Ascending aorta (tissue), 2 donors: Measurements from ENCODE around the gene PIR. TPM values are rescaled to one million over a fixed set of nuclear protein-coding genes. Genes with fewer than 3 reads are reported as not detected.

Experiments
- DNase-seq, 2 donors: peaks; one replicate each; pipeline ENCODE4 v3.0.0-alpha.2; 2019; ENCODE audit warnings: low spot score in 2 of 2
- H3K27ac ChIP-seq, 2 donors: fragments of 200-600 bp; sonication (generic); one replicate each; pipeline ENCODE4 v1.5.1; 2016 to 2017; ENCODE audit warnings: mild to moderate bottlenecking in 1 of 2
- H3K27me3 ChIP-seq: fragments of 200-600 bp; sonication (generic); one replicate; pipeline ENCODE4 v1.5.1; 2017
- H3K36me3 ChIP-seq, 2 donors: fragments of 200-600 bp; sonication (generic); one replicate each; pipeline ENCODE4 v1.5.1; 2016
- H3K4me1 ChIP-seq, 2 donors: fragments of 200-600 bp; sonication (generic); one replicate each; pipeline ENCODE4 v1.5.1; 2016 to 2017; ENCODE audit warnings: mild to moderate bottlenecking in 1 of 2
- H3K4me3 ChIP-seq, 2 donors: fragments of 200-600 bp; sonication (generic); one replicate each; pipeline ENCODE4 v1.5.1; 2016 to 2017; ENCODE audit warnings: mild to moderate bottlenecking in 1 of 2
- H3K9me3 ChIP-seq, 2 donors: fragments of 200-600 bp; sonication (generic); one replicate each; pipeline ENCODE4 v1.5.1; 2016
- intact Hi-C: fragments of 100-400 bp; cut with DNase I; formaldehyde crosslinking; loops from one replicate; pipeline ENCODE4 v1.15.1; 2023
- total RNA-seq: library from RNA; depleted of rRNA; stranded (reverse); fragments of >200 nt; gene quantifications from one replicate; pipeline ENCODE4 v1.1.0, GENCODE V29; 2016
- TF ChIP-seq, protein P1 (sequence below), 3 experiments: fragments of 200-600 bp in 2 of 3; fragments of 450-650 bp in 1 of 3; sonication (generic) in 2 of 3; IDR thresholded peaks; one replicate each; pipeline ENCODE4 v1.5.1; 2016 to 2019; ENCODE audit warnings: antibody characterized with exemption in 3 of 3, mild to moderate bottlenecking in 1 of 3, moderate library complexity in 1 of 3

Gene PIR
- total RNA-seq, 1 donor from 2014 or later, result 14.6 TPM

DNA sequence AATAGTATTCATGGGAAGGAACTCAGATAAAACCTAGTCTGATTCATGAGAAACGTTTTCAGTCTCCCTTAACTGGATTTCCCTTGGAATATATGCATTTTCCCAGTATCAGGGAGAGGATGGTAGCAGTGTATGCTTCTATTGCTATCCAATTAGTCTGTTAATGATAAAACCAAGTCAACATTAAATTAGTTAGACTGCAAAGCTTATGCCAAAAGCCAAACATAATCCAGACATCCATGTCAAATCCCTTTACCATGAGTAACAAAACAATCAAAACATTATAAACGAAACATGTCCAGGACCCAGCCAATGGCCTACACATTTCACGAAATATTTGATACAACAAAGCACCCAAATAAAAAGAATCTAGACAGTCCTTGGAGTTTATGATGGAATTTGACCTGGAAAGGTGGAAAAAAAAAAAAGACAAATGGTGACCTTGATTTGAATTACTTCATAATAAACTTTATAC is 74.4 kb downstream of the PIR start:
- DNase-seq, result no peak
- intact Hi-C loops, result no loop called here
- TF ChIP-seq, protein P1, sequence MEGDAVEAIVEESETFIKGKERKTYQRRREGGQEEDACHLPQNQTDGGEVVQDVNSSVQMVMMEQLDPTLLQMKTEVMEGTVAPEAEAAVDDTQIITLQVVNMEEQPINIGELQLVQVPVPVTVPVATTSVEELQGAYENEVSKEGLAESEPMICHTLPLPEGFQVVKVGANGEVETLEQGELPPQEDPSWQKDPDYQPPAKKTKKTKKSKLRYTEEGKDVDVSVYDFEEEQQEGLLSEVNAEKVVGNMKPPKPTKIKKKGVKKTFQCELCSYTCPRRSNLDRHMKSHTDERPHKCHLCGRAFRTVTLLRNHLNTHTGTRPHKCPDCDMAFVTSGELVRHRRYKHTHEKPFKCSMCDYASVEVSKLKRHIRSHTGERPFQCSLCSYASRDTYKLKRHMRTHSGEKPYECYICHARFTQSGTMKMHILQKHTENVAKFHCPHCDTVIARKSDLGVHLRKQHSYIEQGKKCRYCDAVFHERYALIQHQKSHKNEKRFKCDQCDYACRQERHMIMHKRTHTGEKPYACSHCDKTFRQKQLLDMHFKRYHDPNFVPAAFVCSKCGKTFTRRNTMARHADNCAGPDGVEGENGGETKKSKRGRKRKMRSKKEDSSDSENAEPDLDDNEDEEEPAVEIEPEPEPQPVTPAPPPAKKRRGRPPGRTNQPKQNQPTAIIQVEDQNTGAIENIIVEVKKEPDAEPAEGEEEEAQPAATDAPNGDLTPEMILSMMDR (IDR thresholded peaks at IDR 0.05), result no peak
- Histone ChIP-seq H3K4me1 (no peaks in the 10 kb centered on the region), H3K9me3 (peaks cover 4% of the 10 kb centered on the region in 2 donors), H3K27ac (no peak overlapping the region), H3K27me3 (no peaks in the 10 kb centered on the region), H3K36me3 (no peaks in the 10 kb centered on the region), H3K4me3 (no peak overlapping the region)

DNA sequence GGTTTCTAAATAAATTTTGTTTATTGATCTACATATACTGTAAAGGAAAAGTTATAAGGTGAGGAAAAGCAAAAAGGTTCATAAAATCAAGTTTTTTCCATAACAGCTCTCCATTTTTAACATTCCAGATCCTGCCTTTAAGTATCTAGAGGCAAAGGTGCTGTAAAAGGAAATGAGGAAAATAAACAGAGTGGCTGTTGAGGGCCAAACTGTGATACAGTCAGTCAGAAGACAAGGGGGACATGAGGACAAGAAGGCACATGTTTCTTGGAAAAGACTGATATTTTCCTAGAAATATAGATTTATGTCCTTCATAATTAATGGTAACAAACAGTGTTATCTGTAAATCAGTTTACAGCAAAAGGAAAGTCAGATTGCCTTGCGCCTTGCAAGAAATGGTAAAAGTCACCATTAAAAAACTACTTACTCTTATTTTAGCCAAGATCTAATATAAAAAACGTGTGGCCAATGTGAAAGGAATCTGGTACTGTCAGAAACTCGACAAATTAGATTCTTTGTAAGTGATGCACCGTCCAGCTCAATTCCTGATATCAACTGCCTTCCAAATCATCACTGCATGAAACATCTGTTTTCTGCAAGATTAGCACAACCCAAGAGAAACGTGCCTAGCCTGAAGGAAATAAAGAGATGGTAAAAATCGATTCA is 75.0 kb downstream of the PIR start:
- TF ChIP-seq, protein P1 (IDR thresholded peaks at IDR 0.05), result no peak
- H3K9me3 ChIP-seq, result peaks cover 4% of the 10 kb centered on the region in 2 donors
- H3K27me3 ChIP-seq, result no peaks in the 10 kb centered on the region
- H3K4me3 ChIP-seq, result no peak overlapping the region
- no peak overlapping the region for H3K27ac ChIP-seq
- intact Hi-C loops, result no loop called here
- DNase-seq, result no peak
- no peaks in the 10 kb centered on the region for H3K4me1 ChIP-seq
- H3K36me3 ChIP-seq, result no peaks in the 10 kb centered on the region

DNA sequence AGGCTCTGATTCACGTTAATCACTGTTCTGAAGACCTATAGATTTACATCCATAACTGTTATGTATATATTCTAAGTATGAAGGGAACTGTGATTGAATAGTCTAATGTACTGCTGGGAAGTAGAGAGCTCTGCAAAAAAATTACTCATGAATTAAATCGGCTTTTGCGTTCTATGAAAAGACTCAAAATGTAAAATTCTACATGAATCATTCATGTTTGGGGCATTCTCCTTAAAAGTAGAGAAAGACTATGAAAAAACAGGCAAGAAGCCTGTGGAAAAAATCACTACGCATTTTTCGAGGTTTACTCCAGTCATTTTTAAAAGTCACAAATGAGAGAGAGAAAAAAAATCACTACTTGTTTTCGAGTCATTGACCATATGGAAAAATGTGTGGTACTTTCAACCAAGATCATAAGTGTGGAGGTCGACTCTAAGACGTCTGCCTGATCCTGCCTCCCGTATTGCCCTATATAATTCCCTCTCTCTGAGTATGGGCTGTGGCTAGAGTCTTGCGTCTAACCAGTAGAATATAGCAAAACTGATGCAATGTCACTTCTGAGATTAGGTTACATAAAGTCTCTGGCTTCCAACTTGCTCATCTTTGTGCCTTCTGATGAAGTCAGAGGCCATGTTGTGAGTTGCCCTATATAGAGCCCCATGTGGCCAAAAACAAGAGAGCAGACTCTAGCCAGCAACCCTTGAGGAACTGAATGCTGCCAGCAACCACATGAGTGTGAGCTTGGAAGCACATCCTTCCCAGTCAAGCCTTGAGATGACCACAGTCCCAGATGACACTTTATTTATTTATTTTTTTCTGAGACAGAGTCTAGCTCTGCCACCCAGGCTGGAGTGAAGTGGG is 76.8 kb downstream of the PIR start:
- no peaks in the 10 kb centered on the region for H3K4me1 ChIP-seq
- H3K27ac ChIP-seq, result no peak overlapping the region
- intact Hi-C loops, result no loop called here
- H3K27me3 ChIP-seq, result no peaks in the 10 kb centered on the region
- no peak overlapping the region for H3K4me3 ChIP-seq
- TF ChIP-seq, protein P1 (IDR thresholded peaks at IDR 0.05), result no peak
- no peak for DNase-seq
- no peaks in the 10 kb centered on the region for H3K36me3 ChIP-seq
- peaks cover 4% of the 10 kb centered on the region in 2 donors for H3K9me3 ChIP-seq

DNA sequence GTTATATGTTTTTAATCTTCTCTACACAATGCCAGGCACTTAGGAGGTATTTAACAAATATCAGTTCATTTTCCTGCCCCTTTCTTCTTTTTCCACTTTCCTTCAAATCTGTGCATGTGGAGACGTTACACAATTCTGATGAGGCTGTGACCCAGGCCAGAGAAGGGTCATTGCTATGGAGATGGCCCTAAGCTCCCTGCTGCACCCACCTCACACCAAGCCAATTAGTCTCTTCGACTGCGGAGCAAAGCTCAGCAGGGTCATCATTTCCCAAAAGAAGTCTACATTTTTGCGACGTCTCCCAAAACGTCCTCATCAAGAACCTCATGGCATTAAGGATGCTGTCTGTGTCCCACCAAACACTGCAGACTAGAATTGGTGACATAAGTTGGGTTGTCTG is 80.0 kb downstream of the PIR start:
- Histone ChIP-seq H3K27me3 (no peaks in the 10 kb centered on the region), H3K36me3 (no peaks in the 10 kb centered on the region), H3K4me1 (no peaks in the 10 kb centered on the region), H3K4me3 (no peak overlapping the region), H3K9me3 (peaks cover 4% of the 10 kb centered on the region in 2 donors), H3K27ac (no peak overlapping the region)
- intact Hi-C loops, result no loop called here
- DNase-seq, result no peak
- TF ChIP-seq, protein P1 (IDR thresholded peaks at IDR 0.05), result no peak

DNA sequence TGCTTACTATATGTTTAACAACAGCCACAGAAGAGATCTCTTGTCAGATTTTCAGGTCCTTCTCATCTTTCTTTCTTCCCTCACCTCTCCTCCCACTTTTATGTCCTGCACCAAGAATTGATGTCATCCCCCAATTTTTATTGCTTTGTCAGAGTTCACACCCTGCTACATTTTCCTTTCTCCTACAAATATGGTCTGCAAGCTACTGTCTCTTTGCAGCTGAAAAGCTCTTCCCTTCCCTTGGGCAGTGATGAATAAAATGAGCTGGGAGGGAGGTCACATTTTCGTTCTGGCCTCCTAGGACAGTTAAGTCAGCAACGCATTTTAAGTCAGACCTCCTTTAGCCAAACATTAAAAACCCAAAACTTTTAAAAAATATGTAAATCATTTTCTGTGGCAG is 82.2 kb downstream of the PIR start:
- Histone ChIP-seq H3K27me3 (no peaks in the 10 kb centered on the region), H3K4me1 (no peaks in the 10 kb centered on the region), H3K36me3 (no peaks in the 10 kb centered on the region), H3K9me3 (no peaks in the 10 kb centered on the region), H3K27ac (no peak overlapping the region), H3K4me3 (no peak overlapping the region)
- TF ChIP-seq, protein P1 (IDR thresholded peaks at IDR 0.05), result no peak
- no peak for DNase-seq
- intact Hi-C loops, result no loop called here
